GM23248 (cell line): ENCODE results near the gene SLC12A4. TPM values are rescaled to one million over a fixed set of nuclear protein-coding genes. Genes with fewer than 3 reads are reported as not detected.

Experiments used
- DNase-seq: peaks from one replicate; pipeline ENCODE4 v3.0.0-alpha.2; 2015
- H2AFZ ChIP-seq: fragments of 200-600 bp; sonication (generic); 2 replicates; pipeline ENCODE4 v1.6.1; 2016; ENCODE audit warnings: antibody characterized with exemption
- H3F3A ChIP-seq: fragments of 200-600 bp; sonication (generic); 2 replicates; pipeline ENCODE4 v1.6.1; 2016; ENCODE audit warnings: mild to moderate bottlenecking, antibody characterized with exemption, mixed run types; ENCODE audit not compliant: insufficient read depth
- H3K27ac ChIP-seq: fragments of 200-600 bp; sonication (generic); 2 replicates; pipeline ENCODE4 v1.5.1; 2016; ENCODE audit warnings: mild to moderate bottlenecking
- H3K27me3 ChIP-seq: fragments of 200-600 bp; sonication (generic); replicated peaks from 2 replicates; pipeline ENCODE4 v1.6.1; 2016; ENCODE audit warnings: mild to moderate bottlenecking; ENCODE audit not compliant: insufficient read depth
- H3K36me3 ChIP-seq: fragments of 200-600 bp; sonication (generic); 2 replicates; pipeline ENCODE4 v1.6.1; 2016; ENCODE audit warnings: low read depth, mild to moderate bottlenecking
- H3K4me1 ChIP-seq: fragments of 200-600 bp; sonication (generic); 2 replicates; pipeline ENCODE4 v1.6.1; 2016; ENCODE audit warnings: mild to moderate bottlenecking; ENCODE audit not compliant: insufficient read depth
- H3K4me2 ChIP-seq: fragments of 200-600 bp; sonication (generic); one replicate; pipeline ENCODE4 v1.6.1; 2016; ENCODE audit warnings: mild to moderate bottlenecking; ENCODE audit not compliant: unreplicated experiment
- H3K4me3 ChIP-seq: fragments of 200-600 bp; sonication (generic); 2 replicates; pipeline ENCODE4 v1.5.1; 2016; ENCODE audit warnings: mild to moderate bottlenecking
- H3K79me2 ChIP-seq: fragments of 200-600 bp; sonication (generic); 2 replicates; pipeline ENCODE4 v1.6.1; 2016; ENCODE audit warnings: mild to moderate bottlenecking; ENCODE audit not compliant: insufficient read depth
- H3K9ac ChIP-seq: fragments of 200-600 bp; sonication (generic); 2 replicates; pipeline ENCODE4 v1.6.1; 2016; ENCODE audit warnings: mild to moderate bottlenecking
- H3K9me2 ChIP-seq: fragments of 200-600 bp; sonication (generic); 2 replicates; pipeline ENCODE4 v1.6.1; 2016; ENCODE audit warnings: mixed run types, mild to moderate bottlenecking, moderate library complexity; ENCODE audit not compliant: insufficient read depth
- H3K9me3 ChIP-seq: fragments of 200-600 bp; sonication (generic); one replicate; pipeline ENCODE4 v1.6.1; 2017; ENCODE audit warnings: low read depth
- H4K20me1 ChIP-seq: fragments of 200-600 bp; sonication (generic); 2 replicates; pipeline ENCODE4 v1.6.0; 2016; ENCODE audit not compliant: insufficient read depth
- EZH2 ChIP-seq: fragments of 200-600 bp; sonication (generic); IDR thresholded peaks from 2 replicates; pipeline ENCODE4 v1.6.1; 2018; ENCODE audit warnings: antibody characterized with exemption, mild to moderate bottlenecking; ENCODE audit not compliant: insufficient read depth, poor library complexity, severe bottlenecking
- EZH2phosphoT487 ChIP-seq: fragments of 200-600 bp; sonication (generic); IDR thresholded peaks from 2 replicates; pipeline ENCODE4 v1.6.1; 2018; ENCODE audit warnings: antibody characterized with exemption, moderate library complexity, mild to moderate bottlenecking, low read depth; ENCODE audit not compliant: insufficient read depth
- WGBS, 2 experiments: methylation state at CpG; one replicate each; pipeline ENCODE4 v1.1.6; 2015 to 2017; ENCODE audit warnings: low lambda C conversion rate in 2 of 2, low coverage in 1 of 2; ENCODE audit errors: missing lambda C conversion rate in 2 of 2; 5-methylcytosine and 5-hydroxymethylcytosine counted together
- in situ Hi-C: fragments of 300-500 bp; cut with MboI; formaldehyde crosslinking; loops from 2 replicates; pipeline ENCODE4 v1.15.0; 2020
- polyA plus RNA-seq: library from polyadenylated mRNA; unstranded; fragments of >200 nt; fragmentation: Nextera tagmentation; extraction: Ambion mirVana; gene quantifications from 2 replicates; pipeline ENCODE4 v1.2.1, GENCODE V29; 2016
- total RNA-seq: library from RNA; depleted of rRNA; stranded (reverse); fragments of >200 nt; shearing (Covaris generic); gene quantifications from 2 replicates; pipeline ENCODE4 v1.2.3, GENCODE V29; 2014

SLC12A4 gene
- total and polyA plus RNA-seq, 2 experiments from 2014 or later: 63.0 to 101 TPM

DNA sequence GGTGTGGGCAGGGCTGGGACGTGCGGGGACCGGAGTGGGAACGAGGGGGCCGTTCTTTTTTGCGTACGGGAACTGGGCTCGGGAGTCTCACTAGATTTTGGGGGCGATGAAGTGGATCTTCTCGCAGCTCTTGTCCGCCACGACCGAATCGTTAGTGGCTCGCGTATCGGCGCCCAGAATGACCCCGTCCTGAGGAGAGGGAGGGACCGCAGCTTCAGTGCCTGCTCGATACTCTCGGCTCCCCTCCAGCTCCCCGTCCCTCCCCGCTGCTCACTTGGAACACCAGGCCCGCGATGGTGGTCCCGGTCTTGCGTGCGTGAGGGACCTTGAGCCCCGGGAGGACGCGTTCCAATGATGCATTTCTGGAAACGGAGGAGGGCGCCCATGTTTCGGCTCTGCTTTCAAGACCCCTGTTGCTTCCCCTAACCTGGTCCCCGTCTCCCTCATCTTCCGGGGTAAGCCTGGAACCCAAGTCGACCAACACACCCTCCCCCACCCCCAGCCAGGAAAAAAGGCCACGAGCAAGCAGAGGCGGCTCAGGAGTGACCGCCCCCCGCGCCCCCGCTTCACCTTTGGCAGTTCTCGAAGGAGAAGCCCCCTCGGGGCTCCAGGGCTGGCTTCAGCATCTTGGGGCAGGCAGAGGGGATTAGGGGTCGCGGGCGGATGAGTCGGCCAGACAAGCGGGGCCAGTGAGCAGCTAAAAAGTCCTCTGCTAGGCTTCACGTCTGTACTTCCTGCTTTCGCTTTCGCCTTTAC is 32.1 kb downstream of the SLC12A4 start, which contains the start of gene PSMB10:
Gene PSMB10 (minus strand): TSS at position 727 of the 756 bp plus-strand sequence. CDS start 101 bp downstream, at position 626.
- H3K4me3 ChIP-seq: peak within 1 kb of the TSS; percentile 92
- 1% methylated on average over 48 to 53 of the region's 54 CpGs for WGBS, 2 experiments
- H3K27me3 ChIP-seq: no peaks in the 10 kb centered on the region
- peak within 1 kb of the TSS; percentile 91 for H3K4me2 ChIP-seq
- H3K27ac ChIP-seq: peak within 1 kb of the TSS; percentile 79
- TF ChIP-seq EZH2: no peak
- TF ChIP-seq EZH2phosphoT487: no peak
- peak within 1 kb of the TSS; percentile 69 for H2AFZ ChIP-seq
- peaks cover 15% of the 10 kb centered on the region for H3K4me1 ChIP-seq
- peak; percentile 59 for DNase-seq
- in situ Hi-C loops: no loop called here
- H3K9me3 ChIP-seq: no peaks in the 10 kb centered on the region
- 0 out of 2 replicates have a peak, but pooled peaks cover 3% of the 10 kb centered on the region for H3K79me2 ChIP-seq
- H3K9ac ChIP-seq: peak within 1 kb of the TSS; percentile 92
- no peaks in the 10 kb centered on the region for H3K9me2 ChIP-seq
- H3F3A ChIP-seq: peaks cover 24% of the 10 kb centered on the region
- peaks cover 3% of the 10 kb centered on the region; the same call in 1 of the 2 replicates for H3K36me3 ChIP-seq
- H4K20me1 ChIP-seq: no peaks in the 10 kb centered on the region

DNA sequence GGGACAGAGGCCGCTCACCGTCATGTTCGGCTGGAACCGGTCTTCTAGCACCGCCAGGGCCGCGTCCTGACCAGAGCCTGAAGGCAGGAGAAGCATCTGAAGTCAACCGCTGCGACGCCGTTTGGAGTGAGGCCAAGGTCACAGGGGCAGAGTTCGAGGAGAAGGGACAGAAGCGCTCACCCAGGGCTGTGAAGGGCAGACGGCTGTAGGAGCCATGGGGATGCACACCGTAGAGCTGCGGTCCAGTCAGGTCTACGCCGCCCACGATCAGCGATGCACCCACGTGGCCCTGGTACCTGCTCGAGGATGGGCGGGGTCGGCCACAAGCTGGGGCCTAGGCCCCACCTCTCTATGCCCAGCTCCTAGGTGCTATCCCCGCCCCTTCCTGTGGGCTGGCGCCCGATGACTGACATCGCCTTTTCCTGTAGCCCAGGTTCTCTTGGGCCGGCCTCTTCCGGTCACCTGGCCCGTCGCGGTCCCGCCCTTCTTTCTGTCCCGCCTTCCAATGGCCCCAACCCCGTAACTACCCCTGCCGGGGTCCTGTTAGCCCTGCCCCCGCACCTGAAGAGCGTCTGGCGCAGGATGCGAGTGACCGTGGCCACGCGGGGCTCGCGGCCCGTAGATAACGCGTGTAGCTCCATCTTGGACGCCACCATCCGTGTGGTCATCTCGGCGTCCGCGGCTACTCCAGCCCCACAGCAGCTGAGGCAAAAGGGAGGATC is 32.9 kb downstream of the SLC12A4 start:
- H2AFZ ChIP-seq: peak overlapping the region; percentile 69
- H3K9ac ChIP-seq: peak overlapping the region; percentile 92
- H3F3A ChIP-seq: peaks cover 18% of the 10 kb centered on the region
- H3K4me1 ChIP-seq: peaks cover 15% of the 10 kb centered on the region
- H3K4me3 ChIP-seq: peak overlapping the region; percentile 92
- H3K27ac ChIP-seq: peak overlapping the region; percentile 79
- no peaks in the 10 kb centered on the region for H3K27me3 ChIP-seq
- TF ChIP-seq EZH2phosphoT487 (no peak), EZH2 (no peak)
- 0 out of 2 replicates have a peak, but pooled peaks cover 3% of the 10 kb centered on the region for H3K79me2 ChIP-seq
- peak; percentile 96 for DNase-seq
- no peaks in the 10 kb centered on the region for H3K9me2 ChIP-seq
- WGBS, 2 experiments: 2 to 4% methylated on average over 55 of the region's 55 CpGs
- no peaks in the 10 kb centered on the region; the same call in 1 of the 2 replicates for H3K36me3 ChIP-seq
- H3K9me3 ChIP-seq: no peaks in the 10 kb centered on the region
- H3K4me2 ChIP-seq: peak overlapping the region; percentile 91
- H4K20me1 ChIP-seq: no peaks in the 10 kb centered on the region
- in situ Hi-C loops: no loop called here

- peak overlapping the region; percentile 92 for H3K4me3 ChIP-seq
- TF ChIP-seq EZH2 (no peak), EZH2phosphoT487 (no peak)
- H3K9me3 ChIP-seq: no peaks in the 10 kb centered on the region
- H3K4me1 ChIP-seq: peaks cover 15% of the 10 kb centered on the region
- 33% methylated on average over 12 to 13 of the region's 13 CpGs for WGBS, 2 experiments
- H3K9me2 ChIP-seq: no peaks in the 10 kb centered on the region
- H3K27me3 ChIP-seq: no peaks in the 10 kb centered on the region
- 0 out of 2 replicates have a peak, but pooled peaks cover 3% of the 10 kb centered on the region for H3K79me2 ChIP-seq
- peak; percentile 36 for DNase-seq
- H3K4me2 ChIP-seq: peak overlapping the region; percentile 91
- H3F3A ChIP-seq: peaks cover 15% of the 10 kb centered on the region
- H4K20me1 ChIP-seq: no peaks in the 10 kb centered on the region
- H3K36me3 ChIP-seq: no peaks in the 10 kb centered on the region
- in situ Hi-C loops: no loop called here
- peak overlapping the region; percentile 92 for H3K9ac ChIP-seq
- peak overlapping the region; percentile 34 for H2AFZ ChIP-seq
- peak overlapping the region; percentile 79; the same call in 1 of the 2 replicates for H3K27ac ChIP-seq
Measured at GRCh38 chr16:67935101-67935401, 33.4 kb downstream of the SLC12A4 start.

GRCh38 chr16:67934306-67935100 is 33.9 kb downstream of the SLC12A4 start:
- Histone ChIP-seq H2AFZ (0 out of 2 replicates have a peak overlapping the region, but pooled peaks have one; percentile 34), H3K79me2 (0 out of 2 replicates have a peak, but pooled peaks cover 3% of the 10 kb centered on the region), H3K4me3 (peak overlapping the region; percentile 92), H3K9me2 (no peaks in the 10 kb centered on the region), H3F3A (peaks cover 15% of the 10 kb centered on the region), H3K9me3 (no peaks in the 10 kb centered on the region), H3K36me3 (no peaks in the 10 kb centered on the region), H4K20me1 (no peaks in the 10 kb centered on the region), H3K4me1 (peaks cover 15% of the 10 kb centered on the region), H3K9ac (peak overlapping the region; percentile 92; the same call in 1 of the 2 replicates), H3K27me3 (no peaks in the 10 kb centered on the region), H3K4me2 (peak overlapping the region; percentile 91), H3K27ac (no peak overlapping the region)
- WGBS, 2 experiments: 61 to 69% methylated on average over 13 of the region's 13 CpGs
- DNase-seq: no peak
- no peak for TF ChIP-seq EZH2phosphoT487
- no peak for TF ChIP-seq EZH2
- in situ Hi-C loops: no loop called here
